Measurements from ENCODE around the gene PIGU.

The PIGU gene

GRCh38 chr20:34575271-34575670 lies 101.6 kb downstream of the PIGU start:
- Histone ChIP-seq H3K27me3 (ENCODE audit: insufficient read depth, poor library complexity, severe bottlenecking) (no peaks in the 10 kb centered on the region), H3K4me1 (ENCODE audit: insufficient read depth, poor library complexity, severe bottlenecking) (peaks cover 14% of the 10 kb centered on the region), H3K36me3 (ENCODE audit: low read depth) (peaks cover 25% of the 10 kb centered on the region), H3K9me3 (ENCODE audit: severe bottlenecking) (no peaks in the 10 kb centered on the region), H3K4me3 (ENCODE audit: severe bottlenecking) (no peak overlapping the region), H3K27ac (ENCODE audit: poor library complexity, severe bottlenecking) (no peak overlapping the region)
- TF ChIP-seq, protein P1, sequence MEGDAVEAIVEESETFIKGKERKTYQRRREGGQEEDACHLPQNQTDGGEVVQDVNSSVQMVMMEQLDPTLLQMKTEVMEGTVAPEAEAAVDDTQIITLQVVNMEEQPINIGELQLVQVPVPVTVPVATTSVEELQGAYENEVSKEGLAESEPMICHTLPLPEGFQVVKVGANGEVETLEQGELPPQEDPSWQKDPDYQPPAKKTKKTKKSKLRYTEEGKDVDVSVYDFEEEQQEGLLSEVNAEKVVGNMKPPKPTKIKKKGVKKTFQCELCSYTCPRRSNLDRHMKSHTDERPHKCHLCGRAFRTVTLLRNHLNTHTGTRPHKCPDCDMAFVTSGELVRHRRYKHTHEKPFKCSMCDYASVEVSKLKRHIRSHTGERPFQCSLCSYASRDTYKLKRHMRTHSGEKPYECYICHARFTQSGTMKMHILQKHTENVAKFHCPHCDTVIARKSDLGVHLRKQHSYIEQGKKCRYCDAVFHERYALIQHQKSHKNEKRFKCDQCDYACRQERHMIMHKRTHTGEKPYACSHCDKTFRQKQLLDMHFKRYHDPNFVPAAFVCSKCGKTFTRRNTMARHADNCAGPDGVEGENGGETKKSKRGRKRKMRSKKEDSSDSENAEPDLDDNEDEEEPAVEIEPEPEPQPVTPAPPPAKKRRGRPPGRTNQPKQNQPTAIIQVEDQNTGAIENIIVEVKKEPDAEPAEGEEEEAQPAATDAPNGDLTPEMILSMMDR (IDR thresholded peaks at IDR 0.05; ENCODE audit: poor library complexity, severe bottlenecking) = no peak
- ATAC-seq (ENCODE audit: low read depth) = no peak
- DNase-seq (ENCODE audit: low spot score) = peak; percentile 60

DNA sequence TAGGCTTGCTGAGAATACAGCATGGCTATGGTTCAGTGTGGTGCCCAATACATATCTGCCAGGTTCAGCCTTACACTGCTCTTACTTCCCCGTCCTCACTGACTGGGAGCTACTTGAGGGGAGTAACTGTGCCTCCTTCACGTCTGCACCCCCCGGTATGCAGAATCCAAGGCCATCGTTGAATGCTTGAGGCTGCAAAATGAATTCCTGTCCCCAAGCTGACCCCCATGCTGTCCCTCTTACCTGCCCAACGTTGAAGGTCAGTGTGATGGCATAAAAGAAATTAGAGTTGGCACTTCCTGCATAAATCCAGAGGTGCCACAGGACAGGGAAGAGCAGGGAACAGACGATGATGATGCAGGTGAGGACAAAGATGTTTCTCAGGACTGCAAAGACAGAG lies 102.0 kb downstream of the PIGU start:
- TF ChIP-seq, protein P1 (IDR thresholded peaks at IDR 0.05; ENCODE audit: poor library complexity, severe bottlenecking) = no peak
- peaks cover 29% of the 10 kb centered on the region for H3K36me3 ChIP-seq (ENCODE audit: low read depth)

GRCh38 chr20:34574426-34574825 lies 102.5 kb downstream of the PIGU start:
- TF ChIP-seq, protein P1 (IDR thresholded peaks at IDR 0.05; ENCODE audit: poor library complexity, severe bottlenecking) = no peak
- no peaks in the 10 kb centered on the region for H3K9me3 ChIP-seq (ENCODE audit: severe bottlenecking)
- H3K27ac ChIP-seq (ENCODE audit: poor library complexity, severe bottlenecking) = no peak overlapping the region
- peak; percentile 75 for DNase-seq (ENCODE audit: low spot score)
- H3K4me3 ChIP-seq (ENCODE audit: severe bottlenecking) = no peak overlapping the region
- peaks cover 30% of the 10 kb centered on the region for H3K36me3 ChIP-seq (ENCODE audit: low read depth)
- peaks cover 9% of the 10 kb centered on the region for H3K4me1 ChIP-seq (ENCODE audit: insufficient read depth, poor library complexity, severe bottlenecking)
- H3K27me3 ChIP-seq (ENCODE audit: insufficient read depth, poor library complexity, severe bottlenecking) = no peaks in the 10 kb centered on the region
- ATAC-seq (ENCODE audit: low read depth) = no peak

More for the DNA sequence above, 102.0 kb downstream of the PIGU start:
- ATAC-seq (ENCODE audit: low read depth) = no peak
- H3K9me3 ChIP-seq (ENCODE audit: severe bottlenecking) = no peaks in the 10 kb centered on the region
- no peak overlapping the region for H3K27ac ChIP-seq (ENCODE audit: poor library complexity, severe bottlenecking)
- peaks cover 13% of the 10 kb centered on the region for H3K4me1 ChIP-seq (ENCODE audit: insufficient read depth, poor library complexity, severe bottlenecking)
- H3K27me3 ChIP-seq (ENCODE audit: insufficient read depth, poor library complexity, severe bottlenecking) = no peaks in the 10 kb centered on the region
- H3K4me3 ChIP-seq (ENCODE audit: severe bottlenecking) = no peak overlapping the region
- peak; percentile 57 for DNase-seq (ENCODE audit: low spot score)

- TF ChIP-seq, protein P1 (IDR thresholded peaks at IDR 0.05; ENCODE audit: poor library complexity, severe bottlenecking) = no peak
- Histone ChIP-seq H3K27me3 (ENCODE audit: insufficient read depth, poor library complexity, severe bottlenecking) (no peaks in the 10 kb centered on the region), H3K4me1 (ENCODE audit: insufficient read depth, poor library complexity, severe bottlenecking) (peaks cover 2% of the 10 kb centered on the region), H3K36me3 (ENCODE audit: low read depth) (peaks cover 30% of the 10 kb centered on the region), H3K27ac (ENCODE audit: poor library complexity, severe bottlenecking) (no peak overlapping the region), H3K4me3 (ENCODE audit: severe bottlenecking) (no peak overlapping the region), H3K9me3 (ENCODE audit: severe bottlenecking) (no peaks in the 10 kb centered on the region)
- DNase-seq (ENCODE audit: low spot score) (peak; percentile 56), ATAC-seq (ENCODE audit: low read depth) (no peak)
These were observed 103.2 kb downstream of the PIGU start for GRCh38 chr20:34573541-34574300.

- TF ChIP-seq, protein P1 (IDR thresholded peaks at IDR 0.05; ENCODE audit: poor library complexity, severe bottlenecking) = no peak
- DNase-seq (ENCODE audit: low spot score) (peak; percentile 65), ATAC-seq (ENCODE audit: low read depth) (no peak)
- H3K4me3 ChIP-seq (ENCODE audit: severe bottlenecking) = no peak overlapping the region
- no peaks in the 10 kb centered on the region for H3K27me3 ChIP-seq (ENCODE audit: insufficient read depth, poor library complexity, severe bottlenecking)
- no peaks in the 10 kb centered on the region for H3K4me1 ChIP-seq (ENCODE audit: insufficient read depth, poor library complexity, severe bottlenecking)
- H3K27ac ChIP-seq (ENCODE audit: poor library complexity, severe bottlenecking) = no peak overlapping the region
- peaks cover 30% of the 10 kb centered on the region for H3K36me3 ChIP-seq (ENCODE audit: low read depth)
- no peaks in the 10 kb centered on the region for H3K9me3 ChIP-seq (ENCODE audit: severe bottlenecking)
These were observed 105.1 kb downstream of the PIGU start for GRCh38 chr20:34571753-34572152.
